Measurements from ENCODE around the gene ACTR10.
A peak's percentile ranks its signal among the peaks of the same experiment; 100 is the strongest.

ACTR10 gene

DNA sequence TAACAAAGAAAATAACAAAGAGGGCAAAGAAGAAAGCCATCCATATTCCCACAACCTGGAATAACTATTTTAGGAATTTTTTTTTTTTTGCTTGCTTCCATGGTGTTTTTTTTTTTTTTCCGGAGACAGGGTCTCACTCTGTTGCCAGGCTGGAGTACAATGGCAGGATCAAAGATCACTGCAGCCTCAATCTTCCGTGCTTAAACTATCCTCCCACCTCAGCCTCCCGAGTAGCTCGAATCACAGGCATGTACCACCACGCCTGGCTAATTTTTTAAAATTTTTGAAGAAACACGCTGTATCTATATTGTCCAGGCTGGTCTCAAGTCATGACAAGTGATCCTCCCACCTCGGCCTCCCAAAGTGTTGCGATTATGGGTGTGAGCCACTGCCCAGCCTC is 78.2 kb downstream of the ACTR10 start:
- no peak for DNase-seq

DNA sequence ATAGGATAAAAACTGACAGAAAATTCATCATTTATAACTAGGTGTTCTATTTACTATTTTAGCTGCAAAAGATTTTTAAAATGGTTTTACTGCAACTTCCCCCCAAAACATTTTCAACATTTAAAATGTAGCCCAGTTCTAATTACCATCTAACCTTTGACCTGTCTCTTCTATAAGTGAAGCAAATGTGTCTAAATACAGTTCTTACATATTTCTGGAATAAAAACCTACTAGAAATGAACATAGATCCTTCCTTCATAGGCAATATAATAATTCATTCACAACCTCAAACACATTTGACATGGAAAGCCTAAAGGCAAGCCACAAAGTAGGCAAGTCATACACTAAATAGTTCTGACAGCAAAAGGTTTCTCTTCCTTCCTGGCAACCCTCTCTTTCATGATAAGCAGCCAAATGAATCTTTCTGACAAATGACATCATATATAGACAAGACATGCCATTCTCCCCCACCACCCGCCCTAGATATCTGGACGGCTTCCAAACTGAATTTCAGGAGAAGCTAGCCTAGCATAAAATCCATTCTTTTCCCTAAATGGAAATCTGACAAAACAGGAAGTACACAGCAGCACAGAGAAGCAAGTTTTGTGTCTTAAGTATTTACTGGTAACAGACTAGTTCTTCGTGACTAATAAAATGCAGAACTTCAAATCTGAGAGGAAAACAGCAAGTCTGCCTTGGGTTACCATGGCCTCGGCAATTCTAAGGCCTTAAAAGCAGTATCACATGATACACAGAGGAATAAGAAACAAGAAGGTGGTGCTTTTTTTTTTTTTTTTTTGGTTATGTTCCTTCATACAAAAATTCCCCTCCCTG is 81.2 kb downstream of the ACTR10 start:
- peak in 22 of 58 donors; percentile 1 to 62 (median 14) for DNase-seq

DNA sequence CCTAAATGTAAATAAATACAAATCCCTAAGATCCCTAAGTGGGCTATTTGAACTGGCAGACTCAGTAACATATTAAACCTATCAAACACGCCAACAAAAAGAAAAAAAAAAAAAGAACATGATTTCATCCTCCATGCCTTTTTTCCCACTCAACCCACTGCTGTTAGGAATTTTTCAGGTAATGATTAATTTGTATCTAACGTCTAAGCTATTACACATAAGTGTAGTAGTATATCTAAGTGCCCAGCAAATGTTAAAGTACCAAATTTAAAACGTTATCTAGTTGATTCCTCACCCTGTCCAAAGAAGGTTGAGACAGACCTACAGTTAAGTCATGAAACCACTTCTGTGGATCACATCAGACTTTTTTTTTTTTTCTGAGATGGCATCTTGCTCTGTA is 82.0 kb downstream of the ACTR10 start:
- no peak for DNase-seq

DNA sequence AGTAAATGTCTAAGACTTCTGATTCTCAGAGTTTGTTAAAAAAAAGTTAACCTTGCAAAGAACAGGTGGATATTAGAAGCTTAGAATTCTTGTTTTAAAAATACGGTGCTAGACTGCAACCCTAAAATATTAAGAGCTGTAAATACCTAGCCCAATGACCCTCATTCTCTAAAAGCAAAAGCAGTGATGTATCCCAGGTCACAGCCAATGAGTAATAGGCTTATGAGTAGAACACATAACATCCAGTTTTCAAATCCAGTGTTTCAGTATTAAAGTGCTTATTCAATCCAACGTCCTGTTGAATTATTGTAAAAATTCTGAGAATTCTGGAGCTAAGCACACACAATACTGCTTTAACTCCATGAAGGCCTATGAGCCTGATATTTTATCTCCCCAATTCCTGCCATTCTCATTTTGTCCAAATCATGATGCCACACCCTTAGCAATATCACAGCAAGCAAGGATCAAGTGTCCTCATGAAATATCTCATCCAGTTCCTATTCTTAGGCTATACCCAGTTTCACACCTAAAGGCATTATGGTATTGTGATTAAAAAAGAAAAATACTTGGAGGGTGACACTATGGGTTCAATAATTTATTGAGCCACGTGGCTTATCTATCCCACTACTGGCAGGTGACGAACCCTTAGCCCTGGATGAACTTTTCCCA is 83.1 kb downstream of the ACTR10 start:
- DNase-seq: no peak

DNA sequence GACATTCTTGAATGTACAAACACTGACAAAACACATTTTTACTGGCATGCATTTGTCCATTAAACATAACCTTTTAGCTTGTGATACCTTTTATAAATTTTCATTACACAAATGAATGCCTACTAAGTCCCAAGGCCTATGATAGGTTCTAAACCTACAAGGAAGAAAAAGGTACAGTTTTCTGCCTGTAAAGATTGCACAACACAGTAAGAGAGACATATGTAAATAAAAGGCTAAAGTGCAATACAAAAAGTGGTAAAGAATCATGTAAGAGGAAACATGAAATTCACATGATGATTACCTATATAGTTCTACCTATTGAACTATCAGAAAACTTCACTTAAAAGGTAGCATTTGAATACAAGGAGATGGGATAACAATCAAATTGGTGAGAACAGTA is 83.8 kb downstream of the ACTR10 start:
- no peak for DNase-seq

DNA sequence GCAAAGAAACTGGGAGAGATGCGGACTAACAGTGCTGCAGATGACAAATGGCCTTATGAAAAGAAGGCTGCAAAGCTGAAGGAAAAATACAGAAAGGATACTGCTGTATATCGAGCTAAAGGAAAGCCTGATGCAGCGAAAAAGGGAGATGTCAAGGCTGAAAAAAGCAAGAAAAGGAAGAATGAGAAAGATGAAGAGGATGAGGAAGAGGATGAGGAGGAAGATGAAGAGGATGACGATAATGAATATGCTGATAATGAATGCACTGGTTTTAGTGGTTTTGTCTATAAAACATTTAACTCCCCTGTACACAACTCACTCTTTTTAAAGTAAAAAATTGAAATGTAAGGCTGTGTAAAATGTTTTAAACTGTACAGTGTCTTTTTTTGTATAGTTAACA is 85.2 kb downstream of the ACTR10 start:
- no peak for DNase-seq

Data from anterior cingulate cortex (tissue), 58 donors.